Body of pancreas (tissue), 4 donors: Measurements from ENCODE around the gene GNGT2.

Experiments used
- CTCF ChIP-seq, 7 experiments: fragments of 450-650 bp in 4 of 7; fragments of 200-600 bp in 3 of 7; sonication (generic) in 3 of 7; IDR thresholded peaks; one replicate each; pipeline ENCODE4 v1.5.1; 2016 to 2019; ENCODE audit warnings: antibody characterized with exemption in 7 of 7
- POLR2A ChIP-seq, 3 donors: fragments of 450-650 bp; IDR thresholded peaks; one replicate each; pipeline ENCODE4 v1.6.1; 2016; ENCODE audit warnings: antibody characterized with exemption in 3 of 3, mild to moderate bottlenecking in 2 of 3

- no peak for TF ChIP-seq POLR2A (IDR thresholded peaks at IDR 0.05)
- TF ChIP-seq CTCF (IDR thresholded peaks at IDR 0.05) = no peak
Measured at GRCh38 chr17:49190932-49191331, 19.4 kb downstream of the GNGT2 start.
